IMR-90 (cell line): ENCODE measurements around the gene OST4.

ENCODE experiments used
- BHLHE40 ChIP-seq: fragments of 150-350 bp; IDR thresholded peaks from 2 replicates; pipeline ENCODE4 v1.6.1; 2016; ENCODE audit warnings: mild to moderate bottlenecking, low read depth, low read length
- CEBPB ChIP-seq: IDR thresholded peaks from 2 replicates; pipeline ENCODE4 v1.6.1; 2012; ENCODE audit warnings: low read depth, low read length, improper control_type of control experiment
- CTCF ChIP-seq: conservative IDR thresholded peaks from 2 replicates; pipeline ENCODE4 v1.5.1; 2012; ENCODE audit warnings: mild to moderate bottlenecking, low read depth, low read length, improper control_type of control experiment
- ELK1 ChIP-seq: fragments of 150-350 bp; IDR thresholded peaks from 2 replicates; pipeline ENCODE4 v1.6.1; 2016; ENCODE audit warnings: low read depth, mild to moderate bottlenecking, low read length, moderate library complexity, borderline replicate concordance
- MAFK ChIP-seq: IDR thresholded peaks from 2 replicates; pipeline ENCODE4 v1.6.1; 2012; ENCODE audit warnings: low read depth, low read length, improper control_type of control experiment
- MAZ ChIP-seq: IDR thresholded peaks from 2 replicates; pipeline ENCODE4 v1.6.1; 2012; ENCODE audit warnings: low read depth, mild to moderate bottlenecking, low read length, improper control_type of control experiment, moderate library complexity, borderline replicate concordance
- MXI1 ChIP-seq: IDR thresholded peaks from 2 replicates; pipeline ENCODE4 v1.6.1; 2012; ENCODE audit warnings: low read depth, mild to moderate bottlenecking, low read length, moderate library complexity, borderline replicate concordance
- POLR2A ChIP-seq: IDR thresholded peaks from 2 replicates; pipeline ENCODE4 v1.6.1; 2012; ENCODE audit warnings: mild to moderate bottlenecking, low read depth, low read length
- RAD21 ChIP-seq: IDR thresholded peaks from 2 replicates; pipeline ENCODE4 v1.6.1; 2012; ENCODE audit warnings: low read length, improper control_type of control experiment
- RFX5 ChIP-seq: IDR thresholded peaks from 2 replicates; pipeline ENCODE4 v1.8.0; 2012; ENCODE audit warnings: low read depth, mild to moderate bottlenecking, low read length, moderate library complexity
- SMC3 ChIP-seq: fragments of 150-350 bp; IDR thresholded peaks from 2 replicates; pipeline ENCODE4 v1.6.1; 2016; ENCODE audit warnings: low read depth, mild to moderate bottlenecking, antibody characterized with exemption, low read length, moderate library complexity
- USF2 ChIP-seq: fragments of 150-350 bp; IDR thresholded peaks from 2 replicates; pipeline ENCODE4 v1.6.1; 2017; ENCODE audit warnings: mild to moderate bottlenecking, antibody characterized with exemption, low read length, low read depth

- no peak for TF ChIP-seq CTCF
- no peak for TF ChIP-seq USF2
- TF ChIP-seq POLR2A: no peak
- no peak for TF ChIP-seq MAZ
- TF ChIP-seq RFX5: no peak
- TF ChIP-seq RAD21: no peak
- no peak for TF ChIP-seq CEBPB
- TF ChIP-seq BHLHE40: no peak
- TF ChIP-seq SMC3: no peak
- TF ChIP-seq ELK1: no peak
- TF ChIP-seq MXI1: no peak
- TF ChIP-seq MAFK: no peak
Observed at GRCh38 chr2:27024188-27024587, 47.3 kb downstream of the OST4 start.
